ENCODE measurements around the gene BPHL.
"Not testable (repeated sequence)": the region's sequence is repeated elsewhere in the genome, so short reads cannot be mapped to it uniquely, and the experiment has no call there.

The BPHL gene

DNA sequence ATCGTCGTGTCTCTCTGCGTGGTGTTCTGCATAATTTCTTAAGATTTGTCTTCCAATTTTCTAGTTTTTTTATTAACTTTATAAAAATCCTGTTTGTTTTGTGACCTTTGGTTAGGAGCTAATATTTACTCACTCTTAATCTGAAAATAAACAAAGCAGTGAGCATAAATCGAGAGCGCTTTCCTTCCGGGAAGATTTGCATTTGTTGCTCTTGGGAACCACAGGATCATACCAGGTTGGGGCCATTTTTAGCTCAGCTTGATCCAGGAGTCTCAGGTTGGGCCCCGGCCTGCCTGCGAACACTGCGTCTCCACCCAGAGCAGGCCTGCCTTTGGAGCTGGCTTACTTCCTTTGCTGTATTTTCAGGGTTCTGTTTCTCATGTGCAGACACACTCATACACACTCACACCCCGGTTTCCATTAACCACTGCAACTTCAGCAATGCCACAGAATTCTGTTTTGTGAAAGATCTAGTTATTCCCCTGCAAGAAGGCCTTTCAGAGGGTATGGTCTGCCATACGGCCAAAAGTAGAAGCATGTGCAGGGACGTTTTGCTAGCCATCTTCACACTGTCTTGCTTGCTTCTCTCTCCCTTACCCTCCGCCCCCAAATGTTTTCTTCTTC, 17.3 kb downstream of the BPHL start:
- no peak overlapping the region for H3K4me3 ChIP-seq (ENCODE audit: low read depth, low read length)
- TF ChIP-seq CTCF (IDR thresholded peaks at IDR 0.05; ENCODE audit: low read depth, low read length) = no peak

DNA sequence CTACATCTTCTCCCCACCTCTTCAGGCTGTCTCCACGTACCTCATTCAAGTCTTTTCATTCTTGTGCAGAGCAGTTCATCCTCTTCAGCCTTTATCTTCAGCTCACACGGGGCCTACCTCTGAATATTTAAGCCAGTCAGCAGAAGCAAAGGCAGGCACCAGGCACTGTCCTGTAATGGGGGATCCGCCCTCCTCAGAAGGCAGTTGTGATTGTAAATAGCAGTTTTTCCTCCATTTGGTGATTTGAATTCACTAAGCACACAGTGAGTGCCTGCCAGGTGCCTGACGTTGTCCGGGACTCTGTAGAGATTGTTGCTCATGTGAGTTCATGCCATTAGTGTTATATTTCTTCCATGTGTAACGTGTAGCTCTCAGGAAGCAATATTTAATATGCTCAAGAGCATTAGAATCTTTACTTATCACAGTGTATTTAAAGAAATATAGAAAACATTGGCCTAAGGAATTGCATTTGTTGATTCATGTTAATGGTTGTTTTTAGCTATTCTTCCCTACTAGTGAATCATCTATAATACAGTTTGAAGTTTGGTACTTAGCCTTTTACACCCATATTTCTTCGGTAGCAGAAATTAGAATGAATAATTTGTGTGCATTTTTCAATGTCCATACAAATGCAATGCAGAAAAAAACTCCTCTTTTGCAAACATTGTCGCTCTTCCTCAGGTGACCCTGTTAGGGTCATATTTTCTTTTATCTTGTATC, 17.9 kb downstream of the BPHL start:
- TF ChIP-seq CTCF (IDR thresholded peaks at IDR 0.05; ENCODE audit: low read depth, low read length) = no peak
- no peak overlapping the region for H3K4me3 ChIP-seq (ENCODE audit: low read depth, low read length)

GRCh38 chr6:3137057-3137777, 18.7 kb downstream of the BPHL start:
- no peak overlapping the region for H3K4me3 ChIP-seq (ENCODE audit: low read depth, low read length)
- no peak for TF ChIP-seq CTCF (IDR thresholded peaks at IDR 0.05; ENCODE audit: low read depth, low read length)

- H3K4me3 ChIP-seq (ENCODE audit: low read depth, low read length) = not testable (repeated sequence)
These were observed 19.4 kb downstream of the BPHL start for GRCh38 chr6:3137873-3138272.

- H3K4me3 ChIP-seq (ENCODE audit: low read depth, low read length) = no peak overlapping the region
- no peak for TF ChIP-seq CTCF (IDR thresholded peaks at IDR 0.05; ENCODE audit: low read depth, low read length)
These were observed 19.8 kb downstream of the BPHL start for GRCh38 chr6:3138341-3138740.

DNA sequence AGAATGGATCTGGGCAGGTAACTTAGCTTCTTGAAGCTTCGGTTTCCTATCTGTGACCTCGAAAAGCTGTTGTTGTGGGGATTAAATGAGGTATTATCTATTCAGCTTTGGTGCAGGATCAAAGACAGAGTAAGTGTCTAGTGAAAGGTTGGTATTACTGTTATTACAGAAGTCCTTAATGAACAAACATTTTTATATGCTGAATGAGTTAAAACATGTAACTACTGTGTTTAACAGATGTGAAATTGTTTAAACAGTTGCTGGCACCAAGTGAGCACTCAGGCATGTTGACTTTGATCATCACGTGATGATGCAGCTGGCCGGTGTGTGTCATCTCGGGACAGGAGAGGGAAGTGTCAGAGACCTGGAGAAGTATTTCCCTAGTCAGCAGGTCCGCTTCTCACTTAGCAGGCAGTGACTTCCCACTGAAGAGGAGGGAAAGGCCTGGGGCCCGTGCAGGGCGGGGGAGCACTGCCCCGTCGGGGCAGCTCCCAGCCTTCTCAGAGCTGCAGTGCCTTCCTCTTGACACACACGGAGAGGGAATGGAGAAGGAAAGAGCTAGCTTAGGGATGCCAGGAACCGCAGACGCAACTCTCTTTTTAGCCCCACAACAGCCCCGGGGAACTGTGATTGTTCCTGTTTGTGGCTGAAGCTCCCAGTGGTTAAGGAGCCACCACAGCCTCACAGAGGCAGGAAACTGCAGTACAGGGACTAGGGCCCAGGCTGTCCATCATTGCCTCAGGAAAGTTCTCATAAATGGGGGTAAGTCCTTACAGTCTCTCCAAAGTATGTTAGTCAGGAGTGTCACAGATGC, 20.8 kb downstream of the BPHL start:
- TF ChIP-seq CTCF (IDR thresholded peaks at IDR 0.05; ENCODE audit: low read depth, low read length) = no peak

DNA sequence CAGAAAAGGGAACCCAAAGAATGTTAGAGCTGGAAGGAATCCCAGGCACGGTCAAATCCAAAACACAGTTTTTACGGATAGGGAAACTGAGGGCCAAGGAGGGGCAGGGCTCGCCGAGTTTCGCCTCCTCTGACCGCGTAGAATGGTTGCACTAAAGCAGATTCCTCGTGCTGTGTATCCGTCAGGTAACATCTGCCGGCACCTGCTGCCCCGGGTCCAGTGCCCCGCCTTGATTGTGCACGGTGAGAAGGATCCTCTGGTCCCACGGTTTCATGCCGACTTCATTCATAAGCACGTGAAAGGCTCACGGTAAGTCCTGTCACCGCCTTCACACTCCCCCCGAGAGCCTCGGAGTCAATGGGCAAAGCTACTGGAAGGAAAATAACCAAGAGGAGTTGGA, 21.7 kb downstream of the BPHL start:
- H3K4me3 ChIP-seq (ENCODE audit: low read depth, low read length) = no peak overlapping the region
- no peak for TF ChIP-seq CTCF (IDR thresholded peaks at IDR 0.05; ENCODE audit: low read depth, low read length)

More for the DNA sequence above, 20.8 kb downstream of the BPHL start:
- no peak overlapping the region for H3K4me3 ChIP-seq (ENCODE audit: low read depth, low read length)

All from WI38 (cell line).